22Rv1 (cell line): ENCODE measurements around the gene SPACA7.

Source experiments
- H3K27ac ChIP-seq: fragments of 450-650 bp; 2 replicates; pipeline ENCODE4 v1.5.1; 2017
- ZFX ChIP-seq: fragments of 450-650 bp; IDR thresholded peaks from 2 replicates; pipeline ENCODE4 v1.6.1; 2017; ENCODE audit warnings: antibody characterized with exemption, borderline replicate concordance
- TF ChIP-seq, protein P1 (sequence below): fragments of 450-650 bp; IDR thresholded peaks from 2 replicates; pipeline ENCODE4 v1.5.1; 2017; ENCODE audit warnings: mild to moderate bottlenecking

Gene SPACA7

DNA sequence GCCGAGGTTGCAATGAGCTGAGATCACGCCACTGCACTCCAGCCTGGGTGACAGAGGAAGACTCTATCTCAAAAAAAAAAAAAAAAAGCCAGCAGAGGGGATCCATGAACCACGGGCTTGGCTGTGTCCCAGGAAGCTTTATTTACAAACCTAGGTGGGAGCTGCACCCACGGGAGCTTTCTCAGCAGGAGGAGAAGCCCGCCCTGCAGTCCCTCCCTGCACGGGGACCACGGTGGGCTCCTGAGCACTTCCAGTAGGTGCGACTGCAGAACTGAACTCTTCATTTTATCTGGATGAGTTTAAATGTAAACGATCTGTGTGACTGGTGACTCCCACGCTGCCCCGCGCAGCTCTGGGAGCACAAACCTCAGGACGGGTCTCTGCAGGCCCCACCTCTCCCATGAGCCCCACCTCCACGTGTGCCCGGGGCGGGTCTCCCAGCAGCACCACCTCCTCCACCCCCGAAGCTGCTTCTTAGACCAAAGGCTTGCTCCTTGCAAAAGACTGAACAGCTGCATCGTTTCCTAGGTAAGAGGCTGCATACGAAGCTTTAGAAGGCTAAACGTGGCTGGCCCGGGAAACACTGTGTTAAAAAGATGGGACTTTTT, 66.4 kb downstream of the SPACA7 start:
- H3K27ac ChIP-seq, result no peak overlapping the region
- TF ChIP-seq, protein P1, sequence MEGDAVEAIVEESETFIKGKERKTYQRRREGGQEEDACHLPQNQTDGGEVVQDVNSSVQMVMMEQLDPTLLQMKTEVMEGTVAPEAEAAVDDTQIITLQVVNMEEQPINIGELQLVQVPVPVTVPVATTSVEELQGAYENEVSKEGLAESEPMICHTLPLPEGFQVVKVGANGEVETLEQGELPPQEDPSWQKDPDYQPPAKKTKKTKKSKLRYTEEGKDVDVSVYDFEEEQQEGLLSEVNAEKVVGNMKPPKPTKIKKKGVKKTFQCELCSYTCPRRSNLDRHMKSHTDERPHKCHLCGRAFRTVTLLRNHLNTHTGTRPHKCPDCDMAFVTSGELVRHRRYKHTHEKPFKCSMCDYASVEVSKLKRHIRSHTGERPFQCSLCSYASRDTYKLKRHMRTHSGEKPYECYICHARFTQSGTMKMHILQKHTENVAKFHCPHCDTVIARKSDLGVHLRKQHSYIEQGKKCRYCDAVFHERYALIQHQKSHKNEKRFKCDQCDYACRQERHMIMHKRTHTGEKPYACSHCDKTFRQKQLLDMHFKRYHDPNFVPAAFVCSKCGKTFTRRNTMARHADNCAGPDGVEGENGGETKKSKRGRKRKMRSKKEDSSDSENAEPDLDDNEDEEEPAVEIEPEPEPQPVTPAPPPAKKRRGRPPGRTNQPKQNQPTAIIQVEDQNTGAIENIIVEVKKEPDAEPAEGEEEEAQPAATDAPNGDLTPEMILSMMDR, result no peak
- no peak for TF ChIP-seq ZFX

DNA sequence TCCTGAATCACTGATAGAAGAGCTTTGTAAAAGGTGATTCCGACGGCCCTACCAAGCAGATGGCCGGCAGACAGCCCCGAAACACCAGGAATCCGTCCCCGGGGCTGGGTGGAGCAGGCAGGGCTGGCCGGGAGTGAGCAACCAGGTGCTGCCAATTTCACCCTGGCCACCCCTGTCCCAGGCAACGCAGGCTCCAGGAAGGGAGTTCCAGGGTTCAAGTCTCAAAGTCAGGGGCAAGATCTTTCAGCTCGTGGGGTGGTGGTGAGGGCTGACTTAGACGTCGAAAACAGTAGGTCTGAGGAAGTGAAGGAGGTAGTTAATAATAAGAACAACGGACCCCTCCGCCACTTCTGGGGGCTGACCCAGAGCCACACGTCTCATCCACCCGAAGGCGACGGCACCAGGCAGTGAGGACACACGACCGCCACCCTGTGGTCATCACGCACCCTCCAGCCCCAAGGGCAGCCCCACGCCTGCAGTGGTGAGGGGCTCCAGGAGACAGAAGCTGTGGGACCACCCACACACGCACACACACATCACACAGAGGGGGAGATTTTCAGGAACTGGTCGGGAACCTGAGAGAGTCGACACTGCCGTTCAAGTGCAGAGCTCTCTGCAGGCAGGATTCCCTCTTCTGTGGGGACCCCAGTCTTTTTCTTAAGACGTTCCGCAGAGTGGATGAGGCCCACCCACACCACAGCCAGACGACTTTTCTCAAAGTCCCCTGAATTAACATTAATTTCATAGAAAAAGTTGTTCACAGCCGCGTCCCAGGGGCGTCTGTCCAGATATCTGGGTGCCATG, 67.2 kb downstream of the SPACA7 start:
- H3K27ac ChIP-seq, result no peak overlapping the region
- TF ChIP-seq, protein P1, result no peak
- no peak for TF ChIP-seq ZFX

DNA sequence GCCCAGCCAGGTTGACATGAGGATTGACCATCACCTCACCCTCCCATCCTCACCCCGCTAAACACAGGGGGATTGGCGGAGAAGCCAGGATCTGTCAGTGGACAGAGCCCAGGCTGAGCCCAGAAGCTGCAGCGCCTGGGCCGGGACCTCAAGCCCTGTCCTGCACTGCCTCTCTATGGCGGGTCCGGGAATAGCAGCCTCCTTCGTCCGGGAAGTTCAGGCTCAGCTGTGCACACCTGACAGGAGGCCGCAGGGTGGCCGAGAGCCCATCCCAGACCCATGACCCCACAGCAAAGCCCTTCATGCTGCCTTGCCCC, 67.8 kb downstream of the SPACA7 start:
- no peak overlapping the region for H3K27ac ChIP-seq
- no peak for TF ChIP-seq ZFX
- TF ChIP-seq, protein P1, result peak; percentile 88

DNA sequence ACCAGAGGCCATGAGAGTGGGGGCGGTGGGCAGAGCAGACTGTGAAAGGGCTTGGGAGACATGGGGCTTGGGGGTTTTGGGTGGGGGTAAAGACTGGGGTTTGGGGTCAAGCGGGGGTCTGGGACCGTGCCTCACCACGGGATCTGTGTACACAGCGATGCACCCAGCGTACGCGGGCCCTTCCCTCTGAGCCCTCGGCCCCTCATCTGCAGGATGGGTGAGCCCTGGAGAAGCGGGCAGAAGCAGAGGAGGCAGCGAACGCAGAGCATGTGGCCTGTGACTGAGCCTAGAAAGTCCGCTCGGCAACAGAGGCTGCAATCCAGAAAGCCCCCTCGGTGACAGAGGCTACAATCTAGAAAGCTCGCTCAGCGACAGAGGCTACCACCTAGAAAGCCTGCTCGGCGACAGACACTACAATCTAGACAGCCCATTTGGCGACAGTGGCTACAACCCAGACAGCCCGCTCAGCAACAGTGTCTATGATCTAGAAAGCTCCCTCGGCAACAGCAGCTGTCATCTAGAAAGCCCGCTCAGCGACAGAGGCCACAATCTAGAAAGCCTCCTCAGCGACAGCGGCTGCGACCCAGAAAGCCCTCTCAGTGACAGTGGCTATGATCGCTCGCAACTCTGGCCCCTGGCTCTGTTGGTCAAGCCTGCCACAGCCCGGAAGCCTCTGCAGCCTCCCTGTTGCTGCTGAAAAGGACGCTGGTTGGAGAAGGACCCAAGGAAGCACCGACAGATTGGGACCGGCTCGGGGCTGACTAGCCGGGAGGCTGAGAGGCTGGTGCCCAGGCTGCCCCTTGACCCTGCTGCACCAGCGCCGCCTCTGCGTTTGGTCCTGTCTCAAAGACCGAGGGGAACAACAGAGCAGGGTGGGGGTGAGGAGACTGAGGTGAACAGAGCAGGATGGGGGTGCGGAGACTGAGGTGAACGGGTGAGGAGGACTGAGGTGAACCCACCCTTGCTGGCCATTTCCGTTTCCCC, 68.6 kb downstream of the SPACA7 start:
- H3K27ac ChIP-seq, result no peak overlapping the region
- TF ChIP-seq ZFX, result no peak
- TF ChIP-seq, protein P1, result no peak

DNA sequence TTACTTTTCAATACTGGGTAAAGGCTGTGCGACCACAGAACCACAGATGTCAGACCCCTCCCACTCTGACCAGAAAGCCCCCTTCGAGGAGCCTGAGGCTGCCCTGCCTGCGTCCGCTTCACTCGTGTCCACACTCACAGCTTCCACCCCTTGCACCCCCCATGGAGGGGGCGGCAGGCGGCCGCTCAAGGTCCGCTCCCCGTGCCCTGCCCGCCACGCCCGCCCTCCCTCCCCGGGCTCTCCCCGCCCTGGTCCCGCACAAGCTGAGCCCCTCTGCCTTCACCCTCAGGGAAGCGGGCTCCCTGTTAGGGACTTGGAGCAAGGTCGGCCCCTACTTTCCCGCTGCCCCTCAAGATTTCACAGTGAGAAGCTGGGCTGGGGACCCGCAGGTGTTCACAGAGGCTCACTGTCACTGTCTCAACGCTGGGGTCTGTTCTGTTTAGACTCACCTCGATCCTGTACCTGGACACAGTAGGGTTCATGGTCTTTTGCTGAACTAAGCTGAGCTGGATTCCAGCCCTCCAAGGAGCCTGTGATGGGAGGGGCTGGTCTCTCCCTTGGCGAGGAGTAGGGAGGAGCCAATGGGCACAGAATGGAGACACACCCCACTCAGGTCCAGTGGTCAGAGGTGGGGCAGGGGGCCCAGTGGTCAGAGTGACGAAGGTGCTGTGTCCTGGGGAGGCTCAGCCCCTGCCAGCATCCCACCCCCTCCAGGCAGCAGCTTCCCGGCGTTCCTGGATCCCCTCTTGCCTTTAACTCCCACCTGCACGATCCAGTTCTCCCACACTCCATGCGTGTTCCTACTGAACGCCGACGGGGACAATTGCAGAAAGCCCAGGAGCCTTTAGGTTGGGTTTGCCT, 69.5 kb downstream of the SPACA7 start:
- H3K27ac ChIP-seq, result no peak overlapping the region
- TF ChIP-seq ZFX, result no peak
- TF ChIP-seq, protein P1, result no peak

DNA sequence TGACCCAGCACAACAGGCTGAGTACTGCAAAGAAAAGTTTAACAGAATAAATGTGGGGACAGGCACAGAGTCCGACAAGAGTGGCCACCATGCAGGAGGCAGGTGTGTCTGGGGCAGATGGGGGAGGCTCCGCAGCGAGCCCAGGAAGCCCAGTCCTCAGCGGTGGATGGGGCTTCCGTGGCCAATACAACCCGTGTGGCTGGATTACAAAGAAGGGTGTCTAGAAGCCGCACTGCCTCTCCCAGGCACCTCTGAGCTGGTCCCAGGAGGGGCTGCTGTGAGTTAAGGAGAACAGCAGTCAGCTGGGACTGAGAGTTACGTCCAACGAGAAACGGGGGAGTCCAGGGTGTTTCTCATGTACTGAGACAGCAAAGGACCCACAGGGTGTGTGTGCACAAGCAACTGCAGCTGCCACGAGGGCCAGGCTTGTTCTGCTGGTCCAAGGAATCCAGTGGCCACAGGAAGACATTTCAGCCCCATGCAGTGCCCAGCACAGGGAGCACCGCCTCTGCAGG, 70.2 kb downstream of the SPACA7 start:
- no peak overlapping the region for H3K27ac ChIP-seq
- TF ChIP-seq ZFX, result no peak
- TF ChIP-seq, protein P1, result no peak
